ENCODE measurements around the gene SLC39A8. TPM values are rescaled to one million over a fixed set of nuclear protein-coding genes. Genes with fewer than 3 reads are reported as not detected.

SLC39A8 gene
- total RNA-seq, 2 donors from 2014 or later: 64.4 to 76.4 TPM

DNA sequence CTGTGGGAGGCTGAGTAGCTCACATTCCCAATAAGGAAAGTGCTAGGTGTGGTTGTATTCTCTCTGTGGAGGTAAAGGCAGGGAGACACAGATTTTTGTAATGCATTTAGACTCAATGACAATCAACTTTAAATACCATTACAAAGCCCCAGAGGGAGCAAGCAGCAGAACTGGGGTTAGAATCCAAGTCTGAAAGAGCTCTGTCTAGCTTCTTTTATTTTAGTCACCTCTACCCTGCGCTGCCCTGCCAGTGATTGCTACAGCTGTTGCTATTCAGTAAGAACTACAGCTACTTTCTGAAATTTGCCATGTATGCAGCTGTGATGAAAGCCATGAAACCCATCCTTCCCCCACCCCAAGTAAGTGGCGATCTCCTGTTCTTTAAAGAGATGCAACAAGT is 22.5 kb downstream of the SLC39A8 start:
- Mint-ChIP-seq H3K4me1 (peaks cover 34% of the 10 kb centered on the region), H3K36me3 (ENCODE audit: low read depth) (peaks cover 5% of the 10 kb centered on the region), H3K9me3 (no peaks in the 10 kb centered on the region), H3K27me3 (ENCODE audit: insufficient read depth) (no peaks in the 10 kb centered on the region), H3K27ac (no peak overlapping the region), H3K4me3 (no peak overlapping the region)
- H3K27ac ChIP-seq (ENCODE audit: low read depth, low read length): no peak overlapping the region
- 95 to 100% methylated on average over 1 to 2 of the region's 2 CpGs for WGBS, 2 experiments (ENCODE audit: insufficient coverage in 1 of 2, insufficient read length in 1 of 2)
- H3K9ac ChIP-seq (ENCODE audit: extremely low read depth, low read length, poor library complexity, severe bottlenecking): no peak overlapping the region
- no peak overlapping the region for H3K4me3 ChIP-seq (ENCODE audit: low read length)
- H3K27me3 ChIP-seq (ENCODE audit: control insufficient read depth, insufficient read depth, low read length, poor library complexity, severe bottlenecking): no peaks in the 10 kb centered on the region
- no peaks in the 10 kb centered on the region for H3K36me3 ChIP-seq (ENCODE audit: control insufficient read depth, insufficient read depth, low read length)
- DNase-seq: no peak
- TF ChIP-seq, protein P1, sequence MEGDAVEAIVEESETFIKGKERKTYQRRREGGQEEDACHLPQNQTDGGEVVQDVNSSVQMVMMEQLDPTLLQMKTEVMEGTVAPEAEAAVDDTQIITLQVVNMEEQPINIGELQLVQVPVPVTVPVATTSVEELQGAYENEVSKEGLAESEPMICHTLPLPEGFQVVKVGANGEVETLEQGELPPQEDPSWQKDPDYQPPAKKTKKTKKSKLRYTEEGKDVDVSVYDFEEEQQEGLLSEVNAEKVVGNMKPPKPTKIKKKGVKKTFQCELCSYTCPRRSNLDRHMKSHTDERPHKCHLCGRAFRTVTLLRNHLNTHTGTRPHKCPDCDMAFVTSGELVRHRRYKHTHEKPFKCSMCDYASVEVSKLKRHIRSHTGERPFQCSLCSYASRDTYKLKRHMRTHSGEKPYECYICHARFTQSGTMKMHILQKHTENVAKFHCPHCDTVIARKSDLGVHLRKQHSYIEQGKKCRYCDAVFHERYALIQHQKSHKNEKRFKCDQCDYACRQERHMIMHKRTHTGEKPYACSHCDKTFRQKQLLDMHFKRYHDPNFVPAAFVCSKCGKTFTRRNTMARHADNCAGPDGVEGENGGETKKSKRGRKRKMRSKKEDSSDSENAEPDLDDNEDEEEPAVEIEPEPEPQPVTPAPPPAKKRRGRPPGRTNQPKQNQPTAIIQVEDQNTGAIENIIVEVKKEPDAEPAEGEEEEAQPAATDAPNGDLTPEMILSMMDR (conservative IDR thresholded peaks at IDR 0.05): peak; percentile 19
- H3K9me3 ChIP-seq (ENCODE audit: control insufficient read depth, low read length): no peaks in the 10 kb centered on the region
- no peaks in the 10 kb centered on the region for H3K4me1 ChIP-seq (ENCODE audit: control insufficient read depth, insufficient read depth, low read length)

DNA sequence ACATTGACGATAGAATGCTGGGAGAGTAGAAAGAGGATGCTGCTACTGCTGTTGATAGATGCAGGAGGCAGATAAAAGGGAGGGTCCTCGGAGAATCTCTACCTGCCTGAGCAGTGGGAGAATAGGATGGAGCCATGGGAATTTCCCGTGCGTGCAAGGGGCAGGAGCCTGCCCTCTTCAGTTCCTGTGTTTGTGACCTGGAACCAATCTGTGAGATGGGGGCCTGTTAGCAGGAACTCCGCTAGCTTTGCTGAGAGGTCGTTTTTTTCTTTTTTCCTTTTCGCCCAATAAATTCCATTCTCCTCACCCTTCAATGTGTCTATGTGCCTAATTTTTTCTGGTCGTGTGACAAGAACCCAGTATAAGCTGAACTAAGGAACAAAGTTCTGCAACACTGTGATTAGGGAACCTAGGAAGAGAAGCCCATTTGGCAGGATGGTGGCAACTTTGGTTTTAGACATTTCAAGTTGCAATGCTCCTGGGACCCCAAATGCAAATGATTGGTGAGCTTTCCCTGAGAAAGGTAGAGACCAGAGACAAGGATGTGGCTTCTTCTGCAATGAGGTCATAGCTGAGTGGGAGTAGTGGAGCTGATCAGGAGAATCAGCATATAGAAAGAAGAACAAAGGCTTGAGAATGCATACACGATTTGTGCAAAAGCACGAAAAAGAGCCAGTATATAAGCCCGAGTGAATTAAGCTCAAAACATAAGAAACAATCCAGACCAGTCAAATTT is 23.9 kb downstream of the SLC39A8 start:
- Histone ChIP-seq H3K27ac (ENCODE audit: low read depth, low read length) (no peak overlapping the region), H3K27me3 (ENCODE audit: control insufficient read depth, insufficient read depth, low read length, poor library complexity, severe bottlenecking) (no peaks in the 10 kb centered on the region), H3K9ac (ENCODE audit: extremely low read depth, low read length, poor library complexity, severe bottlenecking) (no peak overlapping the region), H3K36me3 (ENCODE audit: control insufficient read depth, insufficient read depth, low read length) (no peaks in the 10 kb centered on the region), H3K4me1 (ENCODE audit: control insufficient read depth, insufficient read depth, low read length) (no peaks in the 10 kb centered on the region), H3K9me3 (ENCODE audit: control insufficient read depth, low read length) (no peaks in the 10 kb centered on the region), H3K4me3 (ENCODE audit: low read length) (no peak overlapping the region)
- Mint-ChIP-seq H3K36me3 (ENCODE audit: low read depth) (peaks cover 10% of the 10 kb centered on the region), H3K9me3 (no peaks in the 10 kb centered on the region), H3K4me3 (no peak overlapping the region), H3K27me3 (ENCODE audit: insufficient read depth) (no peaks in the 10 kb centered on the region), H3K27ac (peak overlapping the region; percentile 71), H3K4me1 (peaks cover 34% of the 10 kb centered on the region)
- DNase-seq: no peak
- WGBS, 2 experiments (ENCODE audit: insufficient coverage in 1 of 2, insufficient read length in 1 of 2): 84 to 85% methylated on average over 8 to 11 of the region's 11 CpGs
- TF ChIP-seq, protein P1 (conservative IDR thresholded peaks at IDR 0.05): no peak

DNA sequence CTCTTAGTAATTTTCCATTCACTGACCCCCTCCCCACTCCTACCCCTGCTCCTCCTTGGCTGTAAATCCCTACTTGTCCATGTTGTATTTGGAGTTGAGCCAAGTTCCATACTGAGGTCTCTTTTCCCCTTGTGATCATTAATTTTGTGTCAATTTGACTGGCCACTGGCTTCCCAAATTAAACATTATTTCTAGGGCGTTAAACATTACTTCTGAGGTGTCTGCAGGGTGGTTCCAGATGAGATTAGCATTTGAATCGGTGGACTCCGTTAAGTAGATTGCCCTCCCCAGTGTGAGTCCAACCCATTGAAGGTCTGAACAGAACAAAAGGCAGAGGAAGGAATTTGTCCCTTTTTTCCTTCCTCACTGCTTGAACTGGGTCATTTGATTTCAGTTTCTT is 25.7 kb downstream of the SLC39A8 start:
- H3K9ac ChIP-seq (ENCODE audit: extremely low read depth, low read length, poor library complexity, severe bottlenecking): no peak overlapping the region
- H3K27ac ChIP-seq (ENCODE audit: low read depth, low read length): no peak overlapping the region
- H3K4me1 ChIP-seq (ENCODE audit: control insufficient read depth, insufficient read depth, low read length): no peaks in the 10 kb centered on the region
- Mint-ChIP-seq H3K36me3 (ENCODE audit: low read depth) (peaks cover 12% of the 10 kb centered on the region), H3K4me1 (peaks cover 32% of the 10 kb centered on the region), H3K9me3 (no peaks in the 10 kb centered on the region), H3K4me3 (no peak overlapping the region), H3K27ac (peak overlapping the region; percentile 87), H3K27me3 (ENCODE audit: insufficient read depth) (no peaks in the 10 kb centered on the region)
- peak; percentile 71 for DNase-seq
- no peak overlapping the region for H3K4me3 ChIP-seq (ENCODE audit: low read length)
- H3K36me3 ChIP-seq (ENCODE audit: control insufficient read depth, insufficient read depth, low read length): no peaks in the 10 kb centered on the region
- TF ChIP-seq, protein P1 (conservative IDR thresholded peaks at IDR 0.05): no peak
- WGBS, 2 experiments (ENCODE audit: insufficient coverage in 1 of 2, insufficient read length in 1 of 2): 16 to 20% methylated on average over 3 of the region's 3 CpGs
- no peaks in the 10 kb centered on the region for H3K27me3 ChIP-seq (ENCODE audit: control insufficient read depth, insufficient read depth, low read length, poor library complexity, severe bottlenecking)
- H3K9me3 ChIP-seq (ENCODE audit: control insufficient read depth, low read length): no peaks in the 10 kb centered on the region
